NCI-H2196 (cell line): ENCODE measurements around the gene SSBP2.

Experiments
- DNase-seq: peaks from one replicate; lab custom pipeline; 2025; ENCODE audit not compliant: unreplicated experiment; lab: John Stamatoyannopoulos, UW

The SSBP2 gene

GRCh38 chr5:81751009-81751835, at the start of gene SSBP2:
Gene SSBP2, minus strand, starts transcription at chr5:81751097. Its CDS starts 55 bp downstream, at chr5:81751042.
- DNase-seq: peak; percentile 90

GRCh38 chr5:81795666-81796065, 44.8 kb upstream of the SSBP2 start:
- no peak for DNase-seq

- DNase-seq: no peak
Observed at GRCh38 chr5:81794226-81794625, 43.3 kb upstream of the SSBP2 start.

- no peak for DNase-seq
Observed at GRCh38 chr5:81790336-81790735, 39.4 kb upstream of the SSBP2 start.

GRCh38 chr5:81789033-81789432, 38.1 kb upstream of the SSBP2 start:
- DNase-seq: no peak

GRCh38 chr5:81788329-81788728, 37.4 kb upstream of the SSBP2 start:
- DNase-seq: no peak

- DNase-seq: no peak
Observed at GRCh38 chr5:81787474-81788242, 36.8 kb upstream of the SSBP2 start.

GRCh38 chr5:81786991-81787390, 36.1 kb upstream of the SSBP2 start:
- no peak for DNase-seq

GRCh38 chr5:81786496-81786895, 35.6 kb upstream of the SSBP2 start:
- DNase-seq: no peak

GRCh38 chr5:81785322-81785721, 34.4 kb upstream of the SSBP2 start:
- DNase-seq: no peak

- no peak for DNase-seq
Observed at GRCh38 chr5:81783401-81783800, 32.5 kb upstream of the SSBP2 start.

- DNase-seq: no peak
Observed at GRCh38 chr5:81782811-81783210, 31.9 kb upstream of the SSBP2 start.

- no peak for DNase-seq
Observed at GRCh38 chr5:81779916-81780266, 29.0 kb upstream of the SSBP2 start.

- DNase-seq: peak; percentile 4
Observed at GRCh38 chr5:81779125-81779915, 28.4 kb upstream of the SSBP2 start.

- no peak for DNase-seq
Observed at GRCh38 chr5:81778642-81779041, 27.7 kb upstream of the SSBP2 start.

- DNase-seq: no peak
Observed at GRCh38 chr5:81776258-81776657, 25.4 kb upstream of the SSBP2 start.

- no peak for DNase-seq
Observed at GRCh38 chr5:81774374-81774773, 23.5 kb upstream of the SSBP2 start.

- no peak for DNase-seq
Observed at GRCh38 chr5:81773574-81773973, 22.7 kb upstream of the SSBP2 start.

GRCh38 chr5:81773161-81773560, 22.3 kb upstream of the SSBP2 start:
- no peak for DNase-seq

GRCh38 chr5:81772488-81772887, 21.6 kb upstream of the SSBP2 start:
- no peak for DNase-seq

- no peak for DNase-seq
Observed at GRCh38 chr5:81768935-81769452, 18.1 kb upstream of the SSBP2 start.
